Stimulated activated CD4-positive, alpha-beta T cell treated with anti-CD3 and anti-CD28 coated beads, Interleukin-2, amount 100 ng/mL, for 48 hours (primary cell): ENCODE measurements around the gene EEIG2.
A peak's percentile ranks its signal among the peaks of the same experiment; 100 is the strongest.
"Not testable (repeated sequence)": the region's sequence is repeated elsewhere in the genome, so short reads cannot be mapped to it uniquely, and the experiment has no call there.

Experiments used
- DNase-seq, 2 donors: peaks; one replicate each; pipeline ENCODE4 v3.0.0-alpha.2; 2020

Gene EEIG2

DNA sequence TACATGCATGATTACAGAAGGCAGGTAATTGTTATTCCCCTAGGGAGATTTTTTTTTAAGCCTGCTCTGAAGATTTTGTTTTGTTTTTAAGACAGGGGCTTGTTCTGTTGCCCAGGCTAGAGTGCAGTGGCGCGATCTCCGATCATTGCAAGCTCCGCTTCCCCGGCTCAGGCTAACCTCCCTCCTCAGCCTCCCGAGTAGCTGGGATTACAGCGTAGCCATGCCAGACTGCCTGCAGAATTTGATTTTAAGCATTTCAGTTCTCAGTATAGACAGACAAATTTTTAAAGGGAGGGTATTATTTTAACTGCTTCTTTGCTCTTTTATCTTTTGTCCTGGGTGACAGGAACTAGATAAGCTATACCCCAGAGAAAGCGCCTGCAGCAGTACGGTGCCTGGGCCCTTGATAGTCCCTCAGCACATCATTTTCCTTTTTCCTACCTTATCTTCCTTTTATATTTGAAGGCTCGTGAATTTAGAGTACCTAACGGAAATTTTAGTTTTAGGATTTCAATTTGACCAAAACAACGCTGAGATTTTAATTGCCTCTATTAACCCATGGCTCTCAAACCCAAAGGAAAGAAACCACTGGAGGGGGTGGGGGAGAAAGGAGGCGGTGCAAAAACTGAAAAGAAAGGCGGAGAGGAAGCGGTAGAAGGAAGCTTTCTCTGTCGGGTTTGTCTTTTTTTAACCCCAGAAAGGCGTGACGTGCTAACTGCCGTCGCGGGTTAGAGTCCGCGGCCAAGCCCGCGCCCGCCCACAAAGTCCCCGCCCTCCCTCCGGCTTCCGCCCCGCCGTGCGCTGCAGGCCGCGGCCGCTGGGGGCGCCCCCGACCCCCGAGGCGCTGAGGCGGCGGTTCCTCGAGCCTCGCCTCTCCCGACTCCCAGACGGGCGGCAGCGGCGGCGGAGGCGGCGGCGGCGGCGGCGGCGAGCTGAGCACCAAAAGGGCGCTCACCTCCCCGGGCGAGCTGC lies at the start of gene EEIG2:
EEIG2 (plus strand) TSS at position 886 of the 972 bp plus-strand sequence. CDS start 329 bp downstream, outside the sequence.
- DNase-seq: peak; percentile 85 to 89

GRCh38 chr1:108511764-108512163 lies 48.1 kb upstream of the EEIG2 start:
- DNase-seq: no peak

- DNase-seq: no peak
These were observed 47.5 kb upstream of the EEIG2 start for GRCh38 chr1:108512239-108513043.

DNA sequence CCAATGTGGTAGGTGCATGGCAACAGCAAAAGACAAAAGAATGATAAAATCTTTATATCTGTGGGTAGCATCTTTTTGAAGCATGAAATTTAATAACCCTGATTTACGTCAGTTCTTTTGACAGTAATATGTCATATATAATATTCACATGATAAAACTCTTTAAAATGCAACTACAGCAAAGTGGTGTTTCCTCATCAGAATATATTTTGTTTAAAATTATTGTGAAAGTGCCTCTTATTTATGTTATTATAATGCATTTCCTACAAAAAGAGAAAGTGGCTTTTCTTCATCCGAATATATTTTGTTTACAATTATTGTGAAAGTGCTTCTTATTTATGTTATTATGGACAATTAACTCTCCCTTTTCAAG lies 46.9 kb upstream of the EEIG2 start:
- DNase-seq: no peak

- DNase-seq: not testable (repeated sequence)
These were observed 46.0 kb upstream of the EEIG2 start for GRCh38 chr1:108513914-108514313.

DNA sequence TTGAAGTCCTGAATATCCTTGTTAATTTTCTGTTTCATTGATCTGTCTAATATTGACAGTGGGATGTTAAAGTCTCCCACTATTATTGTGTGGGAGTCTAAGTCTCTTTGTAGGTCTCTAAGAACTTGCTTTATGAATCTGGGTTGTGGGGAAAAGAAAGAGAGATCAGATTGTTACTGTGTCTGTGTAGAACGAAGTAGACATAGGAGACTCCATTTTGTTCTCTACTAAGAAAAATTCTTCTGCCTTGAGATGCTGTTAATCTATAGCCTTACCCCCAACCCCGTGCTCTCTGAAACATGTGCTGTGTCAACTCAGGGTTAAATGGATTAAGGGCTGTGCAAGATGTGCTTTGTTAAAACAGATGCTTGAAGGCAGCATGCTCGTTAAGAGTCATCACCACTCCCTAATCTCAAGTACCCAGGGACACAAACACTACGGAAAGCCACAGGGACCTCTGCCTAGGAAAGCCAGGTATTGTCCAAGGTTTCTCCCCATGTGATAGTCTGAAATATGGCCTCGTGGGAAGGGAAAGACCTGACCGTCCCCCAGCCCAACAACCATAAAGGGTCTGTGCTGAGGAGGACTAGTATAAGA lies 42.5 kb upstream of the EEIG2 start:
- DNase-seq: not testable (repeated sequence)

DNA sequence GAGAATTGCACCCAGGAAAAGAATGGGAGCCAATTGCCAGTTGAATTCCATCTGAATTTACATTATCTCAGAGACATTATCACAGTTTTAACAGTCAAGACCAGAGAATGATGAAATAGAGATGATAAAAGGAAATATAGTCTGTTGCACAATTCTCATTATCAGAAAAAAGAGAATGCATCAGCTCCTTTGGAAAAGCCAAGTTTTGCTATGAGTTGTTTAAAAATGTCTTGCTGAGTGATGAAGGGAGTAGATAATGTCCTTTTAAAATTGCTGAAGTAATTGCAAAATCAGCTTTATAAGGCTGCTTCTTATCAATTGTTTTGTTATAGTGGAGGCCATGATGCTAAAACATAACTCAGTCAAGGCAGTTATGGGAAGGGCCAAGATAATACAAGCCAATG lies 37.9 kb upstream of the EEIG2 start:
- no peak for DNase-seq

DNA sequence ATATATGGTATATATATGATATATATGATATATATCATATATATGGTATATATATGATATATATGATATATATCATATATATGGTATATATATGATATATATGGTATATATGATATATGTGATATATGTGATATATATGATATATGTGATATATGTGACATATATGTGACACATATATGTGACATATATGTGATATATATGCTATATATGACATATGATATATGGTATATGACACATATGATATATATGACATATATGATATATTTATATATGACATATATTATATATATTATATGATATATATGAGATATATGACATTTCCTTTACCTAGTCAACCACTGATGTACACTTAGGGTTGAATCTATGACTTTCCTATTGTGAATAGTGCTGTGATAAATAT lies 36.1 kb upstream of the EEIG2 start:
- no peak for DNase-seq

DNA sequence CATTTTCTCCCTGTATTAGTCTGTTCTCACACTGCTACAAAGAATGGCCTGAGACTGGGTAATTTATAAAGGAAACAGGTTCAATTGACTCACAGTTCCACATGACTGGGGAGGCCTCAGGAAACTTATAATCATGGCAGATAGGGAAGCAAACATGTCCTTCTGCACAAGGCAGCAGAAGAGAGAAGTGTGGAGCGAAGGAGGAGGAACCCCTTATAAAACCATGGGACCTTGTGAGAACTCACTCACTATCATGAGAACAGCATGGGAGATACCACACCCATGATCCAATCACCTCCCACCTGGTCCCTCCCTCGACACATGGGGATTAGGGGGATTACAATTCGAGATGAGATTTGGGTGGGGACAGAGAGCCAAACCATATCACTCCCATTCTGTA lies 35.2 kb upstream of the EEIG2 start:
- DNase-seq: no peak

- no peak for DNase-seq
These were observed 32.8 kb upstream of the EEIG2 start for GRCh38 chr1:108527135-108527534.

- DNase-seq: no peak
These were observed 32.1 kb upstream of the EEIG2 start for GRCh38 chr1:108527837-108528236.

DNA sequence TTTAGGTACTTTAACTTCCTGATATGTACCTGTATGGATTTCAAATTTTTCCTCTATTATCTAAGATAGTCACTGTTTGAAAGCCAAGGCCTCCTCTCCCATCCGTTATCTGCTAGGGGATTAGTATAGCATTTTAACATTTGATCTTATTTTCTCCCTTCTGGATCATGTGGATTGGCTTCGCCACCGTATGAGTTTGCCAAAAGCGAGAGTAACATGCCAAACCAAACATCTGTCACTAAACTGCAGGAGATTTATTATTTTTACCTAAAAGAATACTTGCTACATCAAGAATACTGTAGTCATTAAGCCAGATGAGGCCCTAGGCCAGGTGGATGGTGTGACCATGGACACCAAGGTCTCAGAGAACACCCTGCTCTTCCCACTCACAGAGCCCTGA lies 28.5 kb upstream of the EEIG2 start:
- DNase-seq: no peak

DNA sequence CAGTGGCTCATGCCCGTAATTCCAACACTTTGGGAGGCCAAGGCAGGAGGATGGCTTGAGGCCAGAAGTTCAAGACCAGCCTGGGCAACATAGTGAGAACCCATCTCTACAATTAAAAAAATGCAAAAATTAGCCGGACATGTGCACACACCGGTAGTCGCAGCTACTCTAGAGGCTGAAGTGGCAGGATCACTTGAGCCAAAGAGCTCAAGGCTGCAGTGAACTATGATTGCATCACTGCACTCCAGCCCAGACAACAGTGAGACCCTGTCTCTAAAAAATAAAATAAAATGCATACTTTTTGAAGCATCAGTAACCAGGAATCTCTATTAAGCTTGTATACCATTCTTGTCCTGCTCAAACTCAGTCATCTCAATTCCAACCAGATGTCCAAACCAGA lies 27.2 kb upstream of the EEIG2 start:
- no peak for DNase-seq

GRCh38 chr1:108533351-108534083 lies 26.4 kb upstream of the EEIG2 start:
- DNase-seq: peak in 1 of 2 donors; percentile 16

GRCh38 chr1:108534759-108535158 lies 25.1 kb upstream of the EEIG2 start:
- DNase-seq: no peak

- not testable (repeated sequence) for DNase-seq
These were observed 24.5 kb upstream of the EEIG2 start for GRCh38 chr1:108535315-108535897.

- not testable (repeated sequence) for DNase-seq
These were observed 23.9 kb upstream of the EEIG2 start for GRCh38 chr1:108536021-108536420.

DNA sequence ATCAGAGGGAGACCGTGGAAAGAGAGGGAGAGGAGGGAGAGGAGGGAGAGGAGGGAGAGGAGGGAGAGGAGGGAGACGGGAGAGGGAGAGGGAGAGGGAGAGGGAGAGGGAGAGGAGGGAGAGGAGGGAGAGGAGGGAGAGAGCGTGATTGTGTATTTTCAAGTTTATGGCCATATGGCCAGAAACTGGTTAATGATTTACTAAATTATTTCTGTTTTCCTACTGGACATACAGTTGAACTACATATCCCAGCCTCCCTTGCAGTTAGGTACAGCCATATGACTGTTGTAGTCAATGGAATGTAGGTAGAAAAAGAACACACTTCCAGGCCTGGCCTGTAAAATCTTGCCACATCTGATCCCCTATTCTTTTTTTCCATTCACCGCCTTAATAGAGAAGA lies 23.1 kb upstream of the EEIG2 start:
- not testable (repeated sequence) for DNase-seq

DNA sequence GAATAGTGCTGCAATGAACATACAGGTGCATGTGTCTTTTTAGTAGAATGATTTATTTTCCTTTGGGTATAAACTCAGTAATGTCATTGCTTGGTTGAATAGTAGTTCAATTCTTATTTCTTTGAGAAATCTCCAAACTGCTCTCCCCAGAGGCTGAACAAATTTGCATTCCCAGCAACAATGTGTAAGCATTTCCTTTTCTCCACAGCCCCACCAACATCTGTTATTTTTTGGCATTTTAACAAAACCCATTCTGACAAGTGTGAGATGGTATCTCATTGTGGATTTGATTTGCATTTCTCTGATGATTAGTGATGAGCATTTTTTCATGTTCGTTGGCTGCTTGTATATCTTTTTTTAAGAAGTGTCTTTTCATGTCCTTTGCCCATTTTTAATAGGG lies 21.9 kb upstream of the EEIG2 start:
- DNase-seq: no peak

DNA sequence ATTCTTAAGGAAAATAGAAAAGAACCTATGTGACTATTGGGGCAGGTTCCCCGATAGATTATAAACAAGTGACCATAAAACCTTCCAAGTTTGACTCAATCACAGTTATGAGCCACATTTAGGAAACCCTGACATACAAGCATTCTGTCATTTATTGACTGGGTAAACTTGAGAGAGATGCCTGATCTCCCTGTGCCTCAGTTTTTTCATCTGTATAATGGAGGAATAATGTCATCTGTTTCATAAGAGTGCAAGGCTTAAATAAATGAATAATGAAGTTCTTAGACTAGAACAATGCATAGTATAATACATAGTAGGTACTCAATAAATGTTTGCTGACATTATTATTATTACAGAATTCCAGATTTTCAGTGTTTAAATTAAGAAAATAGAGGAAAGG lies 18.9 kb upstream of the EEIG2 start:
- DNase-seq: no peak

- no peak for DNase-seq
These were observed 18.0 kb upstream of the EEIG2 start for GRCh38 chr1:108541861-108542260.

GRCh38 chr1:108547493-108547892 lies 12.4 kb upstream of the EEIG2 start:
- not testable (repeated sequence) for DNase-seq
